Common myeloid progenitor, CD34-positive (primary cell): Measurements from ENCODE around the gene SLC4A4.

Experiments
- CTCF ChIA-PET: fragments of 350-600 bp; sonication (Branson Sonifier 250); formaldehyde crosslinking; loops from one replicate; lab custom pipeline; 2021; ENCODE audit warnings: antibody characterized with exemption; lab: Charles Lee
- POLR2A ChIA-PET: fragments of 350-600 bp; sonication (Branson Sonifier 250); formaldehyde crosslinking; loops from one replicate; lab custom pipeline; 2021; ENCODE audit warnings: antibody characterized with exemption; lab: Charles Lee
- DNase-seq, 3 donors: peaks; one replicate each; pipeline versions ENCODE4 v3.0.0 to v3.0.0-alpha.2; 2013
- H3K27ac ChIP-seq, 2 experiments: 1 replicate in 1 of 2; 2 replicates in 1 of 2; pipeline ENCODE4 v1.7.0; 2013; ENCODE audit warnings: inconsistent platforms in 2 of 2, low read length in 2 of 2, mild to moderate bottlenecking in 2 of 2, low read depth in 1 of 2, moderate library complexity in 1 of 2; ENCODE audit not compliant: severe bottlenecking in 2 of 2, insufficient read depth in 1 of 2, poor library complexity in 1 of 2
- H3K27me3 ChIP-seq, 5 experiments: replicated peaks in 2 of 5; 1 replicate in 3 of 5; 2 replicates in 2 of 5; pipeline versions ENCODE4 v1.6.1 to v1.7.0; 2013; ENCODE audit warnings: low read length in 4 of 5, mild to moderate bottlenecking in 2 of 5, moderate library complexity in 2 of 5, inconsistent platforms in 1 of 5; ENCODE audit not compliant: insufficient read depth in 5 of 5, control insufficient read depth in 4 of 5
- H3K36me3 ChIP-seq, 4 experiments: 1 replicate in 2 of 4; 2 replicates in 2 of 4; pipeline versions ENCODE4 v1.6.1 to v1.7.0; 2013; ENCODE audit warnings: low read length in 3 of 4, control low read depth in 1 of 4, mild to moderate bottlenecking in 1 of 4; ENCODE audit not compliant: control insufficient read depth in 4 of 4, insufficient read depth in 4 of 4
- H3K4me1 ChIP-seq, 4 experiments: 1 replicate in 3 of 4; 2 replicates in 1 of 4; pipeline versions ENCODE4 v1.6.1 to v1.7.1; 2013; ENCODE audit warnings: low read length in 3 of 4, mild to moderate bottlenecking in 3 of 4, control low read depth in 1 of 4, inconsistent platforms in 1 of 4, moderate library complexity in 1 of 4; ENCODE audit not compliant: control insufficient read depth in 4 of 4, insufficient read depth in 4 of 4; ENCODE audit errors: control extremely low read depth in 1 of 4
- H3K4me3 ChIP-seq, 7 experiments: 1 replicate in 4 of 7; 2 replicates in 3 of 7; pipeline versions ENCODE4 v1.5.1 to v1.7.0; 2013; ENCODE audit warnings: mild to moderate bottlenecking in 7 of 7, low read length in 6 of 7, moderate library complexity in 6 of 7, inconsistent platforms in 2 of 7, low read depth in 2 of 7, control low read depth in 1 of 7; ENCODE audit not compliant: insufficient read depth in 4 of 7, control insufficient read depth in 1 of 7; ENCODE audit errors: extremely low read depth in 1 of 7
- H3K9me3 ChIP-seq, 5 experiments: 1 replicate in 4 of 5; 2 replicates in 1 of 5; pipeline versions ENCODE4 v1.6.1 to v1.7.1; 2013; ENCODE audit warnings: low read length in 4 of 5, mild to moderate bottlenecking in 2 of 5, inconsistent platforms in 1 of 5, low read depth in 1 of 5, moderate library complexity in 1 of 5; ENCODE audit not compliant: control insufficient read depth in 4 of 5, insufficient read depth in 2 of 5; ENCODE audit errors: control extremely low read depth in 1 of 5
- WGBS: methylation state at CpG from one replicate; pipeline ENCODE4 v1.1.5; 2013; ENCODE audit not compliant: insufficient coverage; 5-methylcytosine and 5-hydroxymethylcytosine counted together

Gene SLC4A4

DNA sequence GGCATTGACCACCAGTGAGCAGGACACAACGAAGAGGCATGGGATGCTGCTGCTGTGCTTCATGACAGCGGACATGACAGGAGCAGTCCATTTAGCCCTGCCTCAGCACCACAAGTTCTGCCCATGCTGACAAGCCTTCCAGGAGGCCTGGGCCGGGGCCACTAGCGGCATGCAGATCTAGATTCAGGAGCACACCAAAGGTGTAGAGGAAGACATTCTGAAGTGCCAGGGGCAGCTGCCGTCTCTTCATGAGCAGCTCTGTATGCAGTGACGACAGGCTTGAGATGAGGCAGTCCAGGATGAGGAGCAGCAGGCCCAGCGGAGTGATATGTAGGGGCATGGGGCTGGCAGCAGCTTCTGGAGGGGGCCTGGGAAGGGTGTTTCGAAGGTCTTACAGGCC, 38.5 kb upstream of the SLC4A4 start:
- WGBS, result 100% methylated on average over 7 of the region's 8 CpGs
- H3K9me3 ChIP-seq, result no peaks in the 10 kb centered on the region
- H3K4me1 ChIP-seq, result no peaks in the 10 kb centered on the region
- no peak overlapping the region for H3K27ac ChIP-seq
- no peak for DNase-seq
- H3K36me3 ChIP-seq, result no peaks in the 10 kb centered on the region
- ChIA-PET CTCF (no interaction called here), POLR2A (no interaction called here)
- no peak overlapping the region for H3K4me3 ChIP-seq
- peaks cover 0 to 8% (median 0%) of the 10 kb centered on the region in 5 experiments for H3K27me3 ChIP-seq

DNA sequence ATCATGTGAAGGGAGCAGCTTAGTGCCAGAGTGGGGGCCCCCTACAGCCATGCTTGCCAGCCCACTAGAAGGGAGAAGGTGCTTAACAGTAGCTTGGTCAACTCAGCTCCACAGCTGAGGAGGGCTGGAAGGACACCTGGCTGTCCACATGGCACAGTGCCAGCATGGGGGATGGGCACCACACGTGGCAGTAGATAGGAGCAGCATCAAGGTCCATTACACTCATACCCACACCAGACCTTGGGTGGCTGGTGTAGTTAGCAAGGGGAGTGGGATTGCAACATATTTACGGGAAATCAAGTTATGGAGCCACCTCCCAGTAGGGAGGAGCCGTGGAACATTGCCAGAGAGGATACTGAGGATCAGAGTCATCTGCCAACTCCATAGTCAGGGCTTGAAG, 37.9 kb upstream of the SLC4A4 start:
- H3K27ac ChIP-seq, result no peak overlapping the region
- no peaks in the 10 kb centered on the region for H3K4me1 ChIP-seq
- WGBS, result 91% methylated on average over 2 of the region's 3 CpGs
- H3K9me3 ChIP-seq, result no peaks in the 10 kb centered on the region
- no peak for DNase-seq
- H3K36me3 ChIP-seq, result no peaks in the 10 kb centered on the region
- POLR2A ChIA-PET, result no interaction called here
- H3K27me3 ChIP-seq, result peaks cover 0 to 6% (median 0%) of the 10 kb centered on the region in 5 experiments
- no peak overlapping the region for H3K4me3 ChIP-seq
- CTCF ChIA-PET, result no interaction called here

- no peak for DNase-seq
- no peak overlapping the region for H3K27ac ChIP-seq
- peaks cover 0 to under 1% (median 0%) of the 10 kb centered on the region in 5 experiments for H3K9me3 ChIP-seq
- H3K36me3 ChIP-seq, result no peaks in the 10 kb centered on the region
- WGBS, result 100% methylated on average over 1 of the region's 1 CpG
- peaks cover 0 to 6% (median 0%) of the 10 kb centered on the region in 5 experiments for H3K27me3 ChIP-seq
- no peak overlapping the region for H3K4me3 ChIP-seq
- no peaks in the 10 kb centered on the region for H3K4me1 ChIP-seq
- CTCF ChIA-PET, result interaction anchor here (0.5 to 1.3 kb wide), 4 partner anchors 27 to 665 kb away, joined by 3 read pairs; no protein-coding TSS in a partner anchor
- POLR2A ChIA-PET, result no interaction called here
Measured at GRCh38 chr4:71303287-71303686, 35.5 kb upstream of the SLC4A4 start.

- POLR2A ChIA-PET, result no interaction called here
- no peaks in the 10 kb centered on the region for H3K36me3 ChIP-seq
- no peaks in the 10 kb centered on the region for H3K4me1 ChIP-seq
- no peak for DNase-seq
- CTCF ChIA-PET, result interaction anchor here (0.6 to 1.3 kb wide), 3 partner anchors 27 to 35 kb away, joined by 3 read pairs; no protein-coding TSS in a partner anchor
- 100% methylated on average over 1 of the region's 2 CpGs for WGBS
- peaks cover 0 to 6% (median 0%) of the 10 kb centered on the region in 5 experiments for H3K27me3 ChIP-seq
- no peak overlapping the region for H3K4me3 ChIP-seq
- H3K27ac ChIP-seq, result no peak overlapping the region
- peaks cover 0 to 4% (median 0%) of the 10 kb centered on the region in 5 experiments for H3K9me3 ChIP-seq
Measured at GRCh38 chr4:71303850-71304249, 35.0 kb upstream of the SLC4A4 start.

DNA sequence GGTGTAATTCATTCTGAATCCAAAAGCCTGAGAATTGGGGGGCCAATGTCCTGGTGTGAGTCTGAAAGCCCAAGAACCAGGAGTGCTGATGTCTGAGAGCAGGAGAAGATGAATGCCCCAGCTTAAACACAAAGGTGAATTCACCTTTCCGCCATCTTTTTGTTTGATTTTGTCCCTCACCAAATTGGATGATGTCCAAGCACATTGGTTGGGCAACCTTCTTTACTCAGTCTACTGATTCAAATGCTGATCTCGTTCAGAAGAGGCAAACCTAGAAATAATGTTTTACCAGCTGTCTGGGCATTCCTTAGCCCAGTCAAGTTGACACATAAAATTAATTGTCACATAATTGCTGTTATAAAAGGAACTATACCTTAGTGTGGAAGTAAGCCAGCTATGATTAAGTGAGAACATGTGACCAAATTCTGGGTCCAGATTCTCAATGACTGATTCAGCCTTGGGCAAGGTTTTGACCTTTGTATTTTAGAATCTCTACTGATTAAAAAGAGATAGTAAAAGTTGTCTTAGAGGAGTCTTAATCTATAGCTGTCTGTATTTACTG, 34.5 kb upstream of the SLC4A4 start:
- ChIA-PET CTCF (interaction anchor here (3.3 kb wide), 1 partner anchor 12 kb away, joined by 9 read pairs; no protein-coding TSS in a partner anchor), POLR2A (no interaction called here)
- 100% methylated on average over 1 of the region's 2 CpGs for WGBS
- Histone ChIP-seq H3K9me3 (peaks cover 0 to 6% (median 4%) of the 10 kb centered on the region in 5 experiments), H3K36me3 (no peaks in the 10 kb centered on the region), H3K27ac (no peak overlapping the region), H3K4me1 (no peaks in the 10 kb centered on the region), H3K4me3 (no peak overlapping the region), H3K27me3 (peaks cover 0 to 6% (median 0%) of the 10 kb centered on the region in 5 experiments)
- no peak for DNase-seq

DNA sequence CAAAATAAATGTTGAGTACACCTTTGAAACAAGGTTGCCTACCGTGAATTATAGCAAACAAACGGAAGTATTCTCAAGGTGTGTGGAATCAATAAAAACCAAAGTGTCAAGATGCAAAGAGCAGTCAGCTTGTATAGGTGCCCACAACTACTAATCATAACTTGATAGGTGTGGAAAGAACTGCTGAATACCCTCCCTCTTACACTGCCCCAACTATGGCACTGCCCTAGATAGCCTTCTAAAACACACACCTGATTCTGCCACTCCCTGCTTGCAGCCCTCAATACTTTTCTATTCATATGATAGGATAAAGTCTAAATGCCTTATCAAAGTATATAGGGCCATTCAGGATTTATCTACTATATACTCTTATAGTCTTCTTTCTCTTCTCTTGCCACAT, 31.1 kb upstream of the SLC4A4 start:
- Histone ChIP-seq H3K4me3 (no peak overlapping the region), H3K4me1 (no peaks in the 10 kb centered on the region), H3K27ac (no peak overlapping the region), H3K9me3 (peaks cover 0 to 6% (median 4%) of the 10 kb centered on the region in 5 experiments), H3K36me3 (no peaks in the 10 kb centered on the region), H3K27me3 (peaks cover 0 to 2% (median 0%) of the 10 kb centered on the region in 5 experiments)
- ChIA-PET POLR2A (no interaction called here), CTCF (interaction anchor here (3.3 kb wide), 1 partner anchor 8 kb away, joined by 9 read pairs; no protein-coding TSS in a partner anchor)
- WGBS, result 94% methylated on average over 2 of the region's 2 CpGs
- DNase-seq, result no peak

DNA sequence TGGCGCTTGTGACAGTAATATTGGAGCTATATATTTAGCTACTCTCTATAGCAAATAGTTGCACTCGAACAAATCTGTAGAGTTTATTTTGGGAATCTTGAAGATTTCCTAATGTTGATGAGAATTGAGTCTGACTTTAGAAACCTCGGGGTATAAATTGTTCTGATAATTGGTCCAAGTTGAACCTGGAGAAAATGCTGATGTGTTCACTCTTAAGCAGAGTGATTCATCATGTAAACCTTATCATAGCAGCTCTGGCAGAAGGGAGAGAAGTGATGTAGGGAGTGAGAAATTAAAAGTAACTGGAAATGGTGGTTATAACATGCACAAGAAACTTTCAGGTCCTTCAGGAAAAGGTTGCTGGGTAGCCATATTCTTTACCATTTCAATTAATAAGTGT, 16.4 kb upstream of the SLC4A4 start:
- POLR2A ChIA-PET, result interaction anchor here (0.6 kb wide), 1 partner anchor 84 kb away, joined by 3 read pairs; no protein-coding TSS in a partner anchor
- WGBS, result 95% methylated on average over 2 of the region's 3 CpGs
- CTCF ChIA-PET, result no interaction called here
- H3K4me1 ChIP-seq, result no peaks in the 10 kb centered on the region
- H3K27ac ChIP-seq, result no peak overlapping the region
- no peak for DNase-seq
- no peaks in the 10 kb centered on the region for H3K36me3 ChIP-seq
- no peak overlapping the region for H3K4me3 ChIP-seq
- H3K27me3 ChIP-seq, result peaks cover 0 to 2% (median 0%) of the 10 kb centered on the region in 5 experiments
- no peaks in the 10 kb centered on the region for H3K9me3 ChIP-seq
